Heart left ventricle (tissue), 13 donors: ENCODE measurements around the gene LYRM1.

Source experiments
- POLR2A ChIP-seq, 2 donors: fragments of 450-650 bp; IDR thresholded peaks; one replicate each; pipeline ENCODE4 v1.6.1; 2017; ENCODE audit warnings: antibody characterized with exemption in 2 of 2, mild to moderate bottlenecking in 2 of 2, moderate library complexity in 2 of 2
- TF ChIP-seq, protein P1 (sequence below), 12 donors: fragments of 200-600 bp; sonication (generic) in 4 of 12; IDR thresholded peaks; one replicate each; pipeline versions ENCODE4 v1.5.0 to v1.8.0; 2018 to 2022; ENCODE audit warnings: antibody characterized with exemption in 12 of 12, mild to moderate bottlenecking in 5 of 12
- donor health status: ischemic (EF 13 %, LVEDD 7.1; RV severe dilation, severe dysfunction).
- donor health status: DM: no; HTN: yes; CAD: no.
- donor health status: DM: no; HTN: no; CAD: no.
- donor health status: ischemic (EF 25% LVEDD 6.9; RV normal size, moderate dysfunction).
- donor health status: ischemic (EF 25% LVEDD 5.7; RV mildly dilated, moderate dysfunction).
- donor health status: ischemic (EF 35%, LVEDD 5.7; RV mildly dilated, moderate dysfunction).
- donor health status: nonischemic (EF 11% LVEDD 7.7; RV severe dilation, severe dysfunction).
- donor health status: DM: yes; HTN: yes; CAD: no.
- donor health status: PGD.
- donor health status: ischemic (EF 29% LVEDD 5.4; RV normal size, mild dysfunction).
- donor health status: nonischemic (EF 23%, LVEDD 6.1; RV moderate dilation, normal function).

DNA sequence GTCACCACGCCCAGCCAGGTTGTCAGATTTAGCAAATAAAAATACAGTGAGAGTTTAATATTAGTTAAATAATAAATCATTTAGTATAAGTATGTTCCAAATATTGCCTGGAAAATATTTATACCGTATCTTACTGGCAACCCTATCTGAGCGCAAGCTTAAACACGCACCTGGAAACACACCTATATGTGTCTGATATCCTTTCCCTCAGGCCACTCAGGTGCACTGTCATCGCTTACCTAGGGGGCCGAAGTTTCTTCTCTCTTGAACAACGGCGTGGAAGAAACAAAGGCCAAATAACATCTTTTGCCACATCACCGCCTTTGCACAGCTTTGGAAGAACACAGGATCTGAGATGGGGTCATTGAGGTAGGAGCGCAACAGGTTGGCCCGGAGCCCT is 54.0 kb downstream of the LYRM1 start:
- TF ChIP-seq, protein P1, sequence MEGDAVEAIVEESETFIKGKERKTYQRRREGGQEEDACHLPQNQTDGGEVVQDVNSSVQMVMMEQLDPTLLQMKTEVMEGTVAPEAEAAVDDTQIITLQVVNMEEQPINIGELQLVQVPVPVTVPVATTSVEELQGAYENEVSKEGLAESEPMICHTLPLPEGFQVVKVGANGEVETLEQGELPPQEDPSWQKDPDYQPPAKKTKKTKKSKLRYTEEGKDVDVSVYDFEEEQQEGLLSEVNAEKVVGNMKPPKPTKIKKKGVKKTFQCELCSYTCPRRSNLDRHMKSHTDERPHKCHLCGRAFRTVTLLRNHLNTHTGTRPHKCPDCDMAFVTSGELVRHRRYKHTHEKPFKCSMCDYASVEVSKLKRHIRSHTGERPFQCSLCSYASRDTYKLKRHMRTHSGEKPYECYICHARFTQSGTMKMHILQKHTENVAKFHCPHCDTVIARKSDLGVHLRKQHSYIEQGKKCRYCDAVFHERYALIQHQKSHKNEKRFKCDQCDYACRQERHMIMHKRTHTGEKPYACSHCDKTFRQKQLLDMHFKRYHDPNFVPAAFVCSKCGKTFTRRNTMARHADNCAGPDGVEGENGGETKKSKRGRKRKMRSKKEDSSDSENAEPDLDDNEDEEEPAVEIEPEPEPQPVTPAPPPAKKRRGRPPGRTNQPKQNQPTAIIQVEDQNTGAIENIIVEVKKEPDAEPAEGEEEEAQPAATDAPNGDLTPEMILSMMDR (IDR thresholded peaks at IDR 0.05) = no peak
- TF ChIP-seq POLR2A (IDR thresholded peaks at IDR 0.05) = no peak
